GM10847 (cell line): Measurements from ENCODE around the gene CYP27C1.

Experiments
- POLR2A ChIP-seq: IDR thresholded peaks from 2 replicates; pipeline ENCODE4 v1.6.1; 2011; ENCODE audit not compliant: insufficient read length; ENCODE audit errors: extremely low read depth

CYP27C1 gene

GRCh38 chr2:127220102-127220767 is at the start of gene CYP27C1:
Gene CYP27C1, minus strand, starts transcription at chr2:127220299. Its CDS starts 29 bp downstream, at chr2:127220270.
- no peak for TF ChIP-seq POLR2A

GRCh38 chr2:127261804-127262406 is 41.8 kb upstream of the CYP27C1 start:
- no peak for TF ChIP-seq POLR2A

- TF ChIP-seq POLR2A: no peak
Measured at GRCh38 chr2:127259355-127259754, 39.3 kb upstream of the CYP27C1 start.

- TF ChIP-seq POLR2A: no peak
Measured at GRCh38 chr2:127256866-127257265, 36.8 kb upstream of the CYP27C1 start.

- TF ChIP-seq POLR2A: no peak
Measured at GRCh38 chr2:127256381-127256780, 36.3 kb upstream of the CYP27C1 start.

GRCh38 chr2:127255721-127256120 is 35.6 kb upstream of the CYP27C1 start:
- no peak for TF ChIP-seq POLR2A

GRCh38 chr2:127255146-127255545 is 35.0 kb upstream of the CYP27C1 start:
- TF ChIP-seq POLR2A: no peak

GRCh38 chr2:127254386-127254981 is 34.4 kb upstream of the CYP27C1 start:
- no peak for TF ChIP-seq POLR2A

- TF ChIP-seq POLR2A: no peak
Measured at GRCh38 chr2:127239395-127239794, 19.3 kb upstream of the CYP27C1 start.

GRCh38 chr2:127235082-127235702 is 15.1 kb upstream of the CYP27C1 start:
- no peak for TF ChIP-seq POLR2A

GRCh38 chr2:127233710-127234109 is 13.6 kb upstream of the CYP27C1 start:
- TF ChIP-seq POLR2A: no peak

- TF ChIP-seq POLR2A: no peak
Measured at GRCh38 chr2:127231130-127231865, 11.2 kb upstream of the CYP27C1 start.

GRCh38 chr2:127229555-127229954 is 9.5 kb upstream of the CYP27C1 start:
- no peak for TF ChIP-seq POLR2A

- no peak for TF ChIP-seq POLR2A
Measured at GRCh38 chr2:127228102-127228501, 8.0 kb upstream of the CYP27C1 start.

- TF ChIP-seq POLR2A: no peak
Measured at GRCh38 chr2:127226520-127227263, 6.6 kb upstream of the CYP27C1 start.
